ENCODE results near the gene HES2.
"Not testable (repeated sequence)": the region's sequence is repeated elsewhere in the genome, so short reads cannot be mapped to it uniquely, and the experiment has no call there.

The HES2 gene

GRCh38 chr1:6380037-6380436, 39.7 kb downstream of the HES2 start:
- no peak overlapping the region for H3K4me3 ChIP-seq
- no peak for DNase-seq (ENCODE audit: low spot score)
- TF ChIP-seq CTCF (IDR thresholded peaks at IDR 0.05): no peak
- no peak overlapping the region for H3K27ac ChIP-seq

- no peak overlapping the region for H3K4me3 ChIP-seq
- DNase-seq (ENCODE audit: low spot score): no peak
- no peak for TF ChIP-seq CTCF (IDR thresholded peaks at IDR 0.05)
- H3K27ac ChIP-seq: no peak overlapping the region
Observed at GRCh38 chr1:6378096-6378746, 41.5 kb downstream of the HES2 start.

GRCh38 chr1:6373961-6374720, 45.6 kb downstream of the HES2 start:
- no peak overlapping the region for H3K27ac ChIP-seq
- no peak for DNase-seq (ENCODE audit: low spot score)
- no peak overlapping the region for H3K4me3 ChIP-seq
- TF ChIP-seq CTCF (IDR thresholded peaks at IDR 0.05): no peak

- not testable (repeated sequence) for H3K27ac ChIP-seq; DNase-seq (ENCODE audit: low spot score); H3K4me3 ChIP-seq
Observed at GRCh38 chr1:6372236-6372635, 47.5 kb downstream of the HES2 start.

GRCh38 chr1:6370006-6370405, 49.7 kb downstream of the HES2 start:
- TF ChIP-seq CTCF (IDR thresholded peaks at IDR 0.05): no peak
- DNase-seq (ENCODE audit: low spot score): no peak

GRCh38 chr1:6367381-6368012, 52.2 kb downstream of the HES2 start:
- no peak overlapping the region for H3K4me3 ChIP-seq
- H3K27ac ChIP-seq: no peak overlapping the region
- no peak for TF ChIP-seq CTCF (IDR thresholded peaks at IDR 0.05)
- no peak for DNase-seq (ENCODE audit: low spot score)

More at GRCh38 chr1:6370006-6370405, 49.7 kb downstream of the HES2 start:
- no peak overlapping the region for H3K4me3 ChIP-seq
- H3K27ac ChIP-seq: no peak overlapping the region

- Histone ChIP-seq H3K4me3 (no peak overlapping the region), H3K27ac (no peak overlapping the region)
- TF ChIP-seq CTCF (IDR thresholded peaks at IDR 0.05): no peak
- no peak for DNase-seq (ENCODE audit: low spot score)
Observed at GRCh38 chr1:6365047-6365446, 54.7 kb downstream of the HES2 start.
